Liver (tissue), 9 donors: Measurements from ENCODE around the gene HLCS. TPM values are rescaled to one million over a fixed set of nuclear protein-coding genes. Genes with fewer than 3 reads are reported as not detected.

Experiments
- DNase-seq: peaks from one replicate; pipeline ENCODE4 v3.0.0-alpha.2; 2017; ENCODE audit warnings: low spot score
- H3K27ac ChIP-seq, 2 donors: one replicate each; pipeline ENCODE4 v1.7.0; 2013; ENCODE audit warnings: inconsistent platforms in 2 of 2, low read length in 2 of 2, control low read depth in 1 of 2, low read depth in 1 of 2, mild to moderate bottlenecking in 1 of 2
- H3K27me3 ChIP-seq, 4 donors: one replicate each; pipeline versions ENCODE4 v1.6.1 to v1.7.0; 2013; ENCODE audit warnings: low read length in 3 of 4, inconsistent platforms in 1 of 4, mild to moderate bottlenecking in 1 of 4, moderate library complexity in 1 of 4; ENCODE audit not compliant: control insufficient read depth in 4 of 4, insufficient read depth in 4 of 4
- H3K36me3 ChIP-seq, 4 donors: one replicate each; pipeline versions ENCODE4 v1.6.1 to v1.7.0; 2013; ENCODE audit warnings: low read length in 3 of 4, mild to moderate bottlenecking in 3 of 4, low read depth in 1 of 4, moderate library complexity in 1 of 4; ENCODE audit not compliant: control insufficient read depth in 4 of 4, insufficient read depth in 3 of 4
- H3K4me1 ChIP-seq, 4 donors: one replicate each; pipeline versions ENCODE4 v1.6.1 to v1.7.0; 2013; ENCODE audit warnings: low read length in 3 of 4, mild to moderate bottlenecking in 3 of 4, moderate library complexity in 1 of 4; ENCODE audit not compliant: control insufficient read depth in 4 of 4, insufficient read depth in 4 of 4
- H3K4me3 ChIP-seq, 3 donors: one replicate each; pipeline versions ENCODE4 v1.6.1 to v1.7.0; 2013; ENCODE audit warnings: low read length in 3 of 3, control low read depth in 1 of 3, low read depth in 1 of 3, mild to moderate bottlenecking in 1 of 3
- H3K9ac ChIP-seq, 2 donors: one replicate each; pipeline ENCODE4 v1.7.0; 2013; ENCODE audit warnings: low read length in 2 of 2, mild to moderate bottlenecking in 2 of 2, moderate library complexity in 2 of 2, control low read depth in 1 of 2, low read depth in 1 of 2
- H3K9me3 ChIP-seq, 4 donors: one replicate each; pipeline versions ENCODE4 v1.6.1 to v1.7.0; 2013; ENCODE audit warnings: low read length in 3 of 4; ENCODE audit not compliant: control insufficient read depth in 4 of 4
- CTCF ChIP-seq: fragments of 150-350 bp; IDR thresholded peaks from 2 replicates; pipeline ENCODE4 v1.5.1; 2017; ENCODE audit warnings: improper control_type of control experiment, low read depth, low read length; ENCODE audit not compliant: missing input control
- EGR1 ChIP-seq, 2 donors: IDR thresholded peaks; 2 replicates each; pipeline ENCODE4 v1.6.1; 2016 to 2018; ENCODE audit warnings: antibody characterized with exemption in 2 of 2, low read depth in 2 of 2
- FOXA1 ChIP-seq: IDR thresholded peaks from 2 replicates; pipeline ENCODE4 v1.6.1; 2016; ENCODE audit warnings: antibody characterized with exemption
- GABPA ChIP-seq, 2 donors: IDR thresholded peaks in 1 of 2; conservative IDR thresholded peaks in 1 of 2; 2 replicates each; pipeline ENCODE4 v1.6.1; 2016; ENCODE audit warnings: antibody characterized with exemption in 2 of 2, mild to moderate bottlenecking in 1 of 2, moderate library complexity in 1 of 2
- HNF4A ChIP-seq, 2 donors: conservative IDR thresholded peaks; 2 replicates each; pipeline ENCODE4 v1.6.1; 2016; ENCODE audit warnings: antibody characterized with exemption in 2 of 2, mild to moderate bottlenecking in 2 of 2
- HNF4G ChIP-seq: IDR thresholded peaks from 2 replicates; pipeline ENCODE4 v1.6.1; 2016; ENCODE audit warnings: antibody characterized with exemption
- JUND ChIP-seq, 2 donors: IDR thresholded peaks; 2 replicates each; pipeline ENCODE4 v1.6.1; 2016; ENCODE audit warnings: antibody characterized with exemption in 2 of 2
- NR2F2 ChIP-seq: IDR thresholded peaks from 2 replicates; pipeline ENCODE4 v1.6.1; 2016; ENCODE audit warnings: antibody characterized with exemption
- RAD21 ChIP-seq, 2 donors: IDR thresholded peaks; 2 replicates each; pipeline ENCODE4 v1.6.1; 2016; ENCODE audit warnings: antibody characterized with exemption in 2 of 2, mild to moderate bottlenecking in 2 of 2
- REST ChIP-seq: IDR thresholded peaks from 2 replicates; pipeline ENCODE4 v1.6.1; 2016; ENCODE audit warnings: antibody characterized with exemption, mild to moderate bottlenecking
- RXRA ChIP-seq, 2 donors: IDR thresholded peaks; 2 replicates each; pipeline ENCODE4 v1.6.1; 2017 to 2018; ENCODE audit warnings: antibody characterized with exemption in 2 of 2, mild to moderate bottlenecking in 1 of 2
- TAF1 ChIP-seq: conservative IDR thresholded peaks from 2 replicates; pipeline ENCODE4 v1.6.1; 2016; ENCODE audit warnings: antibody characterized with exemption, mild to moderate bottlenecking
- YY1 ChIP-seq: IDR thresholded peaks from 2 replicates; pipeline ENCODE4 v1.6.1; 2016; ENCODE audit warnings: antibody characterized with exemption, mild to moderate bottlenecking
- WGBS: extraction: QIAGEN DNeasy Blood & Tissue Kit; methylation state at CpG from one replicate; pipeline ENCODE4 v1.1.7; 2013; 5-methylcytosine and 5-hydroxymethylcytosine counted together
- polyA plus RNA-seq, 2 donors: library from polyadenylated mRNA; stranded (reverse) in 1 of 2; unstranded in 1 of 2; fragments of 200-250 nt in 1 of 2; fragments of >200 nt in 1 of 2; fragmentation: Nextera tagmentation in 1 of 2; extraction: Ambion mirVana in 1 of 2; gene quantifications; one replicate each; pipeline versions ENCODE4 v1.2.1 to v1.2.3, GENCODE V29; 2013 to 2015
- total RNA-seq, 2 donors: library from RNA; depleted of rRNA; stranded (reverse); fragments of >200 nt; gene quantifications; one replicate each; pipeline ENCODE4 v1.2.3, GENCODE V29; 2014
- TF ChIP-seq, protein P1 (sequence below): IDR thresholded peaks from 2 replicates; pipeline ENCODE4 v1.6.1; 2016; ENCODE audit warnings: antibody characterized with exemption
- TF ChIP-seq, protein P2 (sequence below): IDR thresholded peaks from 2 replicates; pipeline ENCODE4 v1.6.1; 2016; ENCODE audit warnings: antibody characterized with exemption
- TF ChIP-seq, protein P3 (sequence below): IDR thresholded peaks from 2 replicates; pipeline ENCODE4 v1.6.1; 2016; ENCODE audit warnings: antibody characterized with exemption
- donor health status: healthy.
- donor health status: healthy.
- donor health status: healthy.
- donor health status: healthy.
- donor health status: healthy.

HLCS gene
- total and polyA plus RNA-seq, 4 donors: 6.6 to 22.5 (median 8.3) TPM

DNA sequence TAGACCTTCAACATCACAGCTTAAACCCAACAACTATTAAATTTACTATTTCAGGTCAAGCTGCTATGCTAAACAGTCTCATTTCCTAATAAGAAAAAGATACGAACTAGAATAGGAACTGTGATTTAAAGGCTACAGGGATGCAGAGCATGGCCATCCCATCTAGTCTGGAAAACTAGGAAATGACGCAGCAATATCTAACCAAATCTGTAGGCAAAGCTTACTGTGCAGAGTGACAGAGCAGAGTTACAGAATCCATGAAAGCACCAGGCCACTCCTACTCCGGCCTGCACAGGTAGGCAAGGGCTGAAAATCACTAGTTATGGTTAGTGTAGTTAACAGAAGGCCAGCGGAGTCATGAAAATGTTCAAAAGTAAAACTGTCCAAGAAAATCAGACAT is 2.1 kb downstream of the HLCS start:
- Histone ChIP-seq H3K27ac (no peak overlapping the region), H3K27me3 (no peaks in the 10 kb centered on the region), H3K9ac (no peak overlapping the region), H3K4me3 (no peak overlapping the region), H3K4me1 (peaks cover 0 to 15% (median 4%) of the 10 kb centered on the region in 4 donors), H3K36me3 (peaks cover 0 to 7% (median 4%) of the 10 kb centered on the region in 4 donors), H3K9me3 (no peaks in the 10 kb centered on the region)
- TF ChIP-seq CTCF (no peak), YY1 (no peak), NR2F2 (no peak), JUND (IDR thresholded peaks at IDR 0.05) (no peak), HNF4G (no peak), RXRA (IDR thresholded peaks at IDR 0.05) (no peak), HNF4A (conservative IDR thresholded peaks at IDR 0.05) (no peak)
- TF ChIP-seq, protein P1, sequence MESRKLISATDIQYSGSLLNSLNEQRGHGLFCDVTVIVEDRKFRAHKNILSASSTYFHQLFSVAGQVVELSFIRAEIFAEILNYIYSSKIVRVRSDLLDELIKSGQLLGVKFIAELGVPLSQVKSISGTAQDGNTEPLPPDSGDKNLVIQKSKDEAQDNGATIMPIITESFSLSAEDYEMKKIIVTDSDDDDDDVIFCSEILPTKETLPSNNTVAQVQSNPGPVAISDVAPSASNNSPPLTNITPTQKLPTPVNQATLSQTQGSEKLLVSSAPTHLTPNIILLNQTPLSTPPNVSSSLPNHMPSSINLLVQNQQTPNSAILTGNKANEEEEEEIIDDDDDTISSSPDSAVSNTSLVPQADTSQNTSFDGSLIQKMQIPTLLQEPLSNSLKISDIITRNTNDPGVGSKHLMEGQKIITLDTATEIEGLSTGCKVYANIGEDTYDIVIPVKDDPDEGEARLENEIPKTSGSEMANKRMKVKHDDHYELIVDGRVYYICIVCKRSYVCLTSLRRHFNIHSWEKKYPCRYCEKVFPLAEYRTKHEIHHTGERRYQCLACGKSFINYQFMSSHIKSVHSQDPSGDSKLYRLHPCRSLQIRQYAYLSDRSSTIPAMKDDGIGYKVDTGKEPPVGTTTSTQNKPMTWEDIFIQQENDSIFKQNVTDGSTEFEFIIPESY: no peak
- no peak for DNase-seq
- WGBS: 97% methylated on average over 4 of the region's 4 CpGs

- no peak for TF ChIP-seq CTCF
- TF ChIP-seq RAD21 (IDR thresholded peaks at IDR 0.05): no peak
- TF ChIP-seq JUND (IDR thresholded peaks at IDR 0.05): no peak
- TF ChIP-seq, protein P2, sequence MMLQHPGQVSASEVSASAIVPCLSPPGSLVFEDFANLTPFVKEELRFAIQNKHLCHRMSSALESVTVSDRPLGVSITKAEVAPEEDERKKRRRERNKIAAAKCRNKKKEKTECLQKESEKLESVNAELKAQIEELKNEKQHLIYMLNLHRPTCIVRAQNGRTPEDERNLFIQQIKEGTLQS: no peak
- no peak for TF ChIP-seq NR2F2
- TF ChIP-seq RXRA (IDR thresholded peaks at IDR 0.05): no peak
- TF ChIP-seq REST: no peak
- TF ChIP-seq GABPA (IDR thresholded peaks at IDR 0.05 in 1 of 2, conservative IDR thresholded peaks at IDR 0.05 in 1 of 2): no peak
- no peak for TF ChIP-seq YY1
- TF ChIP-seq, protein P3, sequence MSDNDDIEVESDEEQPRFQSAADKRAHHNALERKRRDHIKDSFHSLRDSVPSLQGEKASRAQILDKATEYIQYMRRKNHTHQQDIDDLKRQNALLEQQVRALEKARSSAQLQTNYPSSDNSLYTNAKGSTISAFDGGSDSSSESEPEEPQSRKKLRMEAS: no peak
- TF ChIP-seq, protein P1: no peak
- TF ChIP-seq TAF1: no peak
- TF ChIP-seq EGR1 (IDR thresholded peaks at IDR 0.05; ENCODE audit: low read depth in 2 of 2): no peak
- no peak for TF ChIP-seq FOXA1
- TF ChIP-seq HNF4G: no peak
- Histone ChIP-seq H3K4me1 (peaks cover 0 to 14% (median 3%) of the 10 kb centered on the region in 4 donors), H3K9ac (no peak overlapping the region), H3K36me3 (peaks cover 0 to 7% (median 4%) of the 10 kb centered on the region in 4 donors), H3K9me3 (no peaks in the 10 kb centered on the region), H3K27me3 (no peaks in the 10 kb centered on the region), H3K4me3 (no peak overlapping the region), H3K27ac (no peak overlapping the region)
- DNase-seq: no peak
- 96% methylated on average over 11 of the region's 11 CpGs for WGBS
These were observed 4.2 kb downstream of the HLCS start for GRCh38 chr21:36962098-36962780.
